GM12878 (cell line): ENCODE data around the gene ZNF710.

Experiments used
- E2F8 ChIP-seq: fragments of 450-650 bp; IDR thresholded peaks from 2 replicates; pipeline ENCODE4 v1.6.1; 2018; ENCODE audit warnings: mild to moderate bottlenecking, low read depth, moderate library complexity; ENCODE audit not compliant: partially characterized antibody
- EZH2 ChIP-seq: IDR thresholded peaks from 2 replicates; pipeline ENCODE4 v1.6.1; 2012; ENCODE audit warnings: low read depth, mild to moderate bottlenecking, control low read depth, inconsistent platforms, low read length, borderline replicate concordance; ENCODE audit not compliant: control insufficient read depth
- NBN ChIP-seq: fragments of 450-650 bp; IDR thresholded peaks from 2 replicates; pipeline ENCODE4 v1.6.1; 2016
- NR2C1 ChIP-seq: fragments of 450-650 bp; IDR thresholded peaks from 2 replicates; pipeline ENCODE4 v1.6.1; 2017; ENCODE audit warnings: antibody characterized with exemption, mild to moderate bottlenecking, moderate library complexity
- PAX8 ChIP-seq: fragments of 450-650 bp; IDR thresholded peaks from 2 replicates; pipeline ENCODE4 v1.6.1; 2017; ENCODE audit warnings: mild to moderate bottlenecking, moderate library complexity
- POLR2A ChIP-seq: IDR thresholded peaks from 2 replicates; pipeline ENCODE4 v1.6.1; 2011; ENCODE audit warnings: low read depth, mild to moderate bottlenecking, low read length
- RAD21 ChIP-seq: IDR thresholded peaks from 2 replicates; pipeline ENCODE4 v1.6.1; 2011; ENCODE audit warnings: mild to moderate bottlenecking, low read depth, low read length, moderate library complexity; ENCODE audit not compliant: insufficient read depth
- REST ChIP-seq: IDR thresholded peaks from 2 replicates; pipeline ENCODE4 v1.6.1; 2012; ENCODE audit warnings: mild to moderate bottlenecking, low read depth, low read length
- SREBF2 ChIP-seq: IDR thresholded peaks from 2 replicates; pipeline ENCODE4 v1.6.1; 2012; ENCODE audit warnings: mild to moderate bottlenecking, low read length
- SUZ12 ChIP-seq: fragments of 200-600 bp; sonication (generic); IDR thresholded peaks from one replicate; pipeline ENCODE4 v1.6.1; 2018; ENCODE audit warnings: antibody characterized with exemption, mild to moderate bottlenecking; ENCODE audit not compliant: unreplicated experiment
- ZNF24 ChIP-seq: fragments of 450-650 bp; IDR thresholded peaks from 2 replicates; pipeline ENCODE4 v1.6.1; 2017; ENCODE audit warnings: antibody characterized with exemption, mild to moderate bottlenecking

GRCh38 chr15:90091156-90091931 is 90.2 kb downstream of the ZNF710 start:
- TF ChIP-seq NBN (no peak), E2F8 (no peak), EZH2 (no peak), RAD21 (no peak), SUZ12 (no peak), SREBF2 (no peak), POLR2A (no peak), REST (no peak), PAX8 (no peak), ZNF24 (no peak), NR2C1 (no peak)
